Activated naive CD8-positive, alpha-beta T cell treated with anti-CD3 and anti-CD28 coated beads for 36 hours (primary cell): ENCODE measurements around the gene ANKRD24. TPM values are rescaled to one million over a fixed set of nuclear protein-coding genes. Genes with fewer than 3 reads are reported as not detected.
"Not testable (repeated sequence)": the region's sequence is repeated elsewhere in the genome, so short reads cannot be mapped to it uniquely, and the experiment has no call there.

ENCODE experiments used
- DNase-seq: peaks from one replicate; pipeline ENCODE4 v3.0.0; 2021
- H3K27ac Mint-ChIP-seq: one replicate; pipeline ENCODE4 v1.8.0; 2022; ENCODE audit warnings: mild to moderate bottlenecking, moderate library complexity, mixed read lengths
- H3K27me3 Mint-ChIP-seq: one replicate; pipeline ENCODE4 v1.8.0; 2022; ENCODE audit warnings: mild to moderate bottlenecking, mixed read lengths
- H3K36me3 Mint-ChIP-seq: one replicate; pipeline ENCODE4 v1.8.0; 2021; ENCODE audit warnings: mild to moderate bottlenecking, mixed read lengths
- H3K4me1 Mint-ChIP-seq: one replicate; pipeline ENCODE4 v1.8.0; 2021; ENCODE audit warnings: mixed read lengths
- H3K4me3 Mint-ChIP-seq: one replicate; pipeline ENCODE4 v1.8.0; 2022; ENCODE audit warnings: mild to moderate bottlenecking, moderate library complexity, mixed read lengths
- H3K9me3 Mint-ChIP-seq: one replicate; pipeline ENCODE4 v1.8.0; 2022; ENCODE audit warnings: mixed read lengths
- total RNA-seq, 2 experiments: library from RNA; stranded (reverse); gene quantifications; one replicate each; pipeline ENCODE4 v1.2.3, GENCODE V29; 2021

ANKRD24 gene
- total RNA-seq, result 1 to 10 TPM; 1.6 TPM

DNA sequence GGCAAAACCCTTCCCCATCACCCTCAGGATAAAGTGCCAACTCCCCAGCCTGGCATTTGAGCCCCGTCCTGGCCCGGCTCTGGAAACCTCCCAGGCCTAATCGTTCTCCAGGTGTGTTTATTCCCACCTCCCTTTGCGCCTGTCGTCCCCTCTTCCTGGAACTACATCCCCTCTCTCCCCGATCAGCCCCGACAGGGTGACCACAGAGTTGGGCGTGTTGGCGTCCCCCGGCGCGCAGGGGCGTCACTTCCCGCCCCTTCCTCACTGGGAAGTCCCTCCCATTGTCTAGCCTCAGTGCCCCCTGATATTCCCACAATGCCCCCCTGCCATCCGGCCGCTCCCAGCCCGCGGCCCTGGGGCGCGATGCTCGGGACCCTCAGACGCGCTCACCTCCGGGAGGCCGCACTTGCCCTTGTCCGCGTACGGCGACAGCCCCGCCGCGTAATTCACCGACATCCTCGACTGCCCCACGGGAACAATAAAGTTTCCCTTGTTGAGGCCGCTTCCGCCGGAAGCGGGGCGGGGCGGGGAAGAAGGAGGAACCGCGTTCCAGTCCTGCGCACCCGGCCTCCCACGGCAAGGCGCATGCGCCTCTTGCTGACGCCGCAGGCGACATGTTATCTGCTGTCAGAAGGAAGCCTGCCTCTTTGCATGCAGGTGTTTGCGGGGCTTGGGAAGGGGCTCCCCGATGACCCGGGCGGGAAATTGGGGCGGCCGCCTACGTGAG lies at the start of gene ANKRD24, which contains the start of gene SIRT6:
TSS of gene ANKRD24 (plus strand) at position 606 of the 727 bp plus-strand sequence. CDS start 3,737 bp downstream, outside the sequence.
TSS of gene SIRT6 (minus strand) at position 480 of the 727 bp plus-strand sequence. CDS start at position 456, 24 bp downstream.
- peaks cover 8% of the 10 kb centered on the region for H3K27me3 Mint-ChIP-seq
- peaks cover 17% of the 10 kb centered on the region for H3K36me3 Mint-ChIP-seq
- H3K9me3 Mint-ChIP-seq, result no peaks in the 10 kb centered on the region
- peak; percentile 97 for DNase-seq
- peaks cover 20% of the 10 kb centered on the region for H3K4me1 Mint-ChIP-seq
- peak within 1 kb of the TSS; percentile 94 for H3K27ac Mint-ChIP-seq
- H3K4me3 Mint-ChIP-seq, result peak within 1 kb of the TSS; percentile 98

DNA sequence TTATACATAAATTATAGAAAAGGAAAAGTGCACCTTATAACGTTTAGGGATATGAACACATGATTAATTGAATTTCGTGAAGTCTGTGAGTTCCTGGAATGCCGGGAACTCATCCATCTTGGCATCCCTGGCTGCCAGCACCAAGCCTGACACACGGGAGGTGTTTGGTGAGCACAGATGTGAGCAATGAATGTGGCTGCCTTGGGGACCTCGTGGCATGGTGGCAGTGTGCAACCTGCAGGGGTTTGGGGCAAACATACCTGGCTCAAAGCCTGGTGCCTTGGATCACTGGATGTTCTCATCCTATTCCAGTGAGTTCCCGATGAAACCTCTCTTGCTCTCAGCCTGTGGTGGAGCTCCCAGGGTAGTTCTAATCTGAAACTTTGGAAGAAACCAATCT lies 48.1 kb upstream of the ANKRD24 start:
- no peaks in the 10 kb centered on the region for H3K4me1 Mint-ChIP-seq
- no peaks in the 10 kb centered on the region for H3K36me3 Mint-ChIP-seq
- H3K4me3 Mint-ChIP-seq, result no peak overlapping the region
- no peaks in the 10 kb centered on the region for H3K27me3 Mint-ChIP-seq
- H3K9me3 Mint-ChIP-seq, result no peaks in the 10 kb centered on the region
- no peak for DNase-seq
- no peak overlapping the region for H3K27ac Mint-ChIP-seq

DNA sequence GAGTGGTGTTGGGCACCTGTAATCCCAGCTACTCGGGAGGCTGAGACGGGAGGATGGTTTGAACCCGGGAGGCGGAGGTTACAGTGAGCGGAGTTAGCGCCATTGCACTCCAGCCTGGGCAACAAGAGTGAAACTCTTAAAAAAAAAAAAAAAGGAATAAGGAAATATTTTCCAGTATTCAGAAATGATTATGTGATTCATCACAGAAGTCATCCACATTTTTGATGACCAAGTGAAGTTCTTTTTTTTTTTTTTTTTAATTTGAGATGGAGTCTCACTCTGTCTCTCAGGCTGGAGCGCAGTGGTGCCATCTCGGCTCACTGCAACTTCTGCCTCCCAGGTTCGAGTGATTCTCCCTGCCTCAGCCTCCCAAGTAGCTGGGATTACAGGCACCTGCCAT lies 47.1 kb upstream of the ANKRD24 start:
- not testable (repeated sequence) for H3K9me3 Mint-ChIP-seq, H3K27me3 Mint-ChIP-seq, H3K4me3 Mint-ChIP-seq, H3K4me1 Mint-ChIP-seq, H3K27ac Mint-ChIP-seq, H3K36me3 Mint-ChIP-seq, DNase-seq

DNA sequence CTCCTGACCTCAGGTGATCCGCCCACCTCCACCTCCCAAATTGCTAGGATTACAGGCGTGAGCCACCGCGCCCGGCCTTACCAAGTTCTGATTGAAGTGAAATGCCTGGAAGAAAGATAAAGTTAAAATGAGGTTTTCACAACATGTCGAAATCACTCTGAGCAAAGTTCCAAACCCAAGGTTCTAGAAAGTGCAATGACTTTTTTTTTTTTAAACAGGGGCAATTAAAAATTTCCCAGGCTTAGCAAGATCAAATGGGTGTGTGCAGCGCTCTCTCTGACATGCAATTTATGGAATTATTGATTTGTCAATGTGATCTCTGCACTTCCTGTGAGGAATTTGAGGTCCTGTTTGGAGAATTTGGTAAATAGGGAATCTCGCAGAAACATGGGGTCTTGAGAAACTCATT lies 45.8 kb upstream of the ANKRD24 start:
- H3K9me3 Mint-ChIP-seq, result no peaks in the 10 kb centered on the region
- peaks cover 7% of the 10 kb centered on the region for H3K4me1 Mint-ChIP-seq
- no peak overlapping the region for H3K27ac Mint-ChIP-seq
- H3K4me3 Mint-ChIP-seq, result no peak overlapping the region
- H3K36me3 Mint-ChIP-seq, result no peaks in the 10 kb centered on the region
- DNase-seq, result no peak
- H3K27me3 Mint-ChIP-seq, result no peaks in the 10 kb centered on the region

DNA sequence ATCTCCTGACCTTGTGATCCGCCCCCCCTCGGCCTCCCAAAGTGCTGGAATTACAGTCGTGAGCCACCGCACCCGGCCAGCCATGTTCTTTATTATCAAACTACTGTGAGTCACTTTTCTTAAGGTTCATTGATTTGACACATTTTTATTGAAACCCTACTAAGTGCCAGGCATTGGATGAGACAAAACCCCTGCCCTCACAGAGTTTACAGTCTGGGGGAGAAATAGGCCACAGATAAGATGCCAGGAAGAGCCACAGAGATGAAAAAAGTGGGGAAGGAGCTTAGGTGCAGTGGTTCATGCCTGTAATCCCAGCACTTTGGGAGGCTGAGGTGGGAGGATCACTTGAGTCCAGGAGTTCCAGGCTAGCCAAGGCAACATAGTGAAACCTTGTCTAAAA lies 44.0 kb upstream of the ANKRD24 start:
- Mint-ChIP-seq H3K4me3 (no peak overlapping the region), H3K27me3 (no peaks in the 10 kb centered on the region), H3K27ac (no peak overlapping the region), H3K36me3 (no peaks in the 10 kb centered on the region), H3K4me1 (peaks cover 7% of the 10 kb centered on the region), H3K9me3 (no peaks in the 10 kb centered on the region)
- no peak for DNase-seq

DNA sequence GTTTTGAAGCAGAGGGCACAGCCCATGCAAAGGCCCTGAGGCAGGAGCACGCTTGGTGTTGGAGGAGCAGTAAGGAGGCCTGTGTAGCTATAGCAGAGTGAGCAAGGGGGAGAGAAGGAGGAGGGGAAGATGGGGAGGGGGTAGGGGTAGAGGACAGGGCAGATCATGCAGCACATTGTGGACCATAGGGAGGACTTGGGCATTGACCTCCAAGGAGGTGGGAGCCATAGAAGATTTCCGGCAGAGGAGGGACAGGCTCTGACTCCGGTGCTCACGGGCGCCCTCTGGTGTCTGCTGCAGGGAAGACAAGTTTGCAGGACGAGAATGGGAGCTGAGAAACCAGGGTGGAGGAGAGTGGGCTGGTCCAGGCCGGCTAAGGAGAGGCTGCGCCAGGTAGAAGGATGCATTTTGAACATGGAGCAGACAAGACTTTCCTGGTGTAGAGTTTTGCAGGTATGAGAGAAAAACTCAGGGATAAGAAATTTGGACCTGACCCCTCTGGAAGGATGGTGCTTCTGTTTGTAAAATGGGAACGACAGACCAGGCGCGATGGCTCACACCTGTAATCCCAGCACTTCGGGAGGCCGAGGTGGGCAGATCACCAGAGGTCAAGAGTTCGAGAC lies 42.8 kb upstream of the ANKRD24 start:
- peak overlapping the region; percentile 9 for H3K4me3 Mint-ChIP-seq
- no peaks in the 10 kb centered on the region for H3K9me3 Mint-ChIP-seq
- H3K27me3 Mint-ChIP-seq, result peaks cover 4% of the 10 kb centered on the region
- no peaks in the 10 kb centered on the region for H3K36me3 Mint-ChIP-seq
- H3K27ac Mint-ChIP-seq, result no peak overlapping the region
- H3K4me1 Mint-ChIP-seq, result peaks cover 7% of the 10 kb centered on the region
- DNase-seq, result peak; percentile 85

DNA sequence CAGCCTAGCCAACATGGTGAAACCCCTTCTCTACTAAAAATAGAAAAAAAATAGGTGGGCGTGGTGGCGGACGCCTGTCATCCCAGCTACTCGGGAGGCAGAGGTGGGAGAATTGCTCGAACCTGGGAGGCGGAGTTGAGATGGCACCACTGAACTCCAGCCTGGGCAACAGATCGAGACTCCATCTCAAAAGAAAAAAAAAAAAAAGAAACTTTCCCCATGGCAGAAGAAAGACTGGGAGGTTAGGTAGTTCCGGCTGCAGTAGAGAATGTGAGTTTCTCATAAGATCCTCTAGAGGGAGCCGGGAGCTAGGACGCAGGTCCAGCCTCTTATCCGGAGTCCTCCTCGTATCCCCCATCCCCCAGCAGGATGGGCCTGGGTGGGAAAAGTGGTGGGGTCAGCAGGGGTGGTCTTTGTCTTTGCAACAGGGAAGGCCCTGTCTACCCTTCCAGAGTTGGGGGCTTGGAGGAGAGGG lies 42.2 kb upstream of the ANKRD24 start:
- no peak overlapping the region for H3K27ac Mint-ChIP-seq
- H3K9me3 Mint-ChIP-seq, result no peaks in the 10 kb centered on the region
- DNase-seq, result no peak
- no peaks in the 10 kb centered on the region for H3K36me3 Mint-ChIP-seq
- H3K27me3 Mint-ChIP-seq, result peaks cover 6% of the 10 kb centered on the region
- no peak overlapping the region for H3K4me3 Mint-ChIP-seq
- H3K4me1 Mint-ChIP-seq, result peaks cover 7% of the 10 kb centered on the region

DNA sequence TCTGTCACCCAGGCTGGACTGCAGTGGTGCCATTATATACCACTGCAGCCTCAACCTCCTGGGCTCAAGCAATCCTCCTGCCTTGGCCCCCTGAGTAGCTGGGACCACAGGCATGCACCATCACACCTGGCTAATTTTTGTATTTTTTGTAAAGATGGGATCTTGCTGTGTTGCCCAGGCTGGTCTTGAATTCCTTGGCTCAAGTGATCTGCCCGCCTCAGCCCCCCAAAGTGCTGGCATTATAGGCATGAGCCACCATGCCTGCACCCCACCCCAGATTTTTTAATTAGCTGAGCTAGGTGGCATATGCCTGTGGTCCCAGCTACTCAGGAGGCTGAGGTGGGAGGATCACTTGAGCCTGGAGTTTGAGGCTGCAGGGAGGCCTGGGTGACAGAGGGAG lies 39.6 kb upstream of the ANKRD24 start:
- H3K36me3 Mint-ChIP-seq, H3K9me3 Mint-ChIP-seq, H3K4me1 Mint-ChIP-seq, DNase-seq, H3K4me3 Mint-ChIP-seq, H3K27ac Mint-ChIP-seq: not testable (repeated sequence)
- H3K27me3 Mint-ChIP-seq, result peaks cover 17% of the 10 kb centered on the region

DNA sequence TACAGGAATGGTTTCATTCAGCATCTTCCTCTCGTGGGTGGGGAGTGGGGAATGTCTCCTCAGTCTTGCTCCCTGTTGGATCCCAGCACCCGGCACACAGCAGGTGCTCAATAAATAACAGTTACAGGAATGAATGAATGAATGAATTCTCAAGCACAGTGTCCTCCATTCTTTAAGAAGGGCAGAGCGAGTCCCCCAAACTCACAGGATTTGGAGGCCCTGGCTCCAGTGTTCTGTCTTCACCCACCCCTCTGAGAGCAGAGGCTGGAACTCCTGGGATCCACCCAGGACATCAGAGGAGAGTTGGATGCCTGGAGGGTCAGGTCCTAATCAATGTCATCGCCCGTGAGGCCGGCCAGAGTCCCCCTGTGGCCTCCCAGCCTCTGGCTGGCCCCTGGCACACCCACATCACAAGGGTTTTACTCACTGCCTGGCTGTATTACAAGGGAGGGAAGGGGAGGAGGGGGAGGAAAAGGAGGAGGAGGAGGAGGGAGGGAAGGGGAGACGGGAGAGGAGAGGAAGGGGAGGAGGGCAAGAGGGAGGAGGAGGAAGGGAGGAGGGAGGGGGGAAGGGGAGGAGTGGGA lies 37.7 kb upstream of the ANKRD24 start:
- Mint-ChIP-seq H3K9me3 (no peaks in the 10 kb centered on the region), H3K27me3 (peaks cover 17% of the 10 kb centered on the region)

DNA sequence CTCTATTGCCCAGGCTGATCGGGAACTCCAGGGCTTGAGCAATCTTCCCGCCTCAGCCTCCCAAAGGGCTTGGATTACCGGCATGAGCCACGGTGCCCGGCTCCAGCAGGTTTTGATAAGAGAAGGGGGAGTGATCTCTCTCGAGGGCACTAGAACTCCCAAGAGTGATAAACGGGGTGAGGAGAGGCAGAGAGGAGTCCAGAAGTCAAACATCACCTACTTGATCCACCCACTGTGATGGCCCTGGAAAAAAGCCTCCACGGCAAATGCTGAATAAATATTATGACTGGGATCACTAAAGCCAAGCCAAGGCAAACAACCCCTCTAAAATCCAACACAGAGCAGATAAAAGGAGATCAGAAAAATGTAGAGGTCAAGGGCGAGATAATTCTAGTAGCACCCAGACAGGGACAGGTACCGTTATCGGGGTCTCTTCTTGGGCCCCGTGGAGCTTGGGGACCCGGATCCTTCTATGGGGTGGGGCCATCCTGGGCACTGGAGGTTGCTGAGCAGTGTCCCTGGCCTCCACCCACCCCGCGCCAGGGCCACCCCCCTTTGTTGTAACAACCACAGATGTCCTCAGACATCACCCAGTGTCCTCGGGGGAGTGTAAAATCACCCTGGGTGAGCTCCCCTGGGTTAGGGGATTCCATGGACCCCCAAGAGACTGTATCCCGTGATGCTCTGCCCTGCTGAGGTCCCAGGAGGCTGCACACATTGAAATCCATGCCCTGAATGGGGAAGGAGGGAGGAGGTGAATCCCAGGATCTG lies 32.8 kb upstream of the ANKRD24 start:
- H3K4me1 Mint-ChIP-seq, result peaks cover 7% of the 10 kb centered on the region

More for the DNA sequence above, 37.7 kb upstream of the ANKRD24 start:
- H3K36me3 Mint-ChIP-seq, result no peaks in the 10 kb centered on the region
- peaks cover 5% of the 10 kb centered on the region for H3K4me1 Mint-ChIP-seq
- H3K4me3 Mint-ChIP-seq, result no peak overlapping the region
- no peak for DNase-seq
- no peak overlapping the region for H3K27ac Mint-ChIP-seq

DNA sequence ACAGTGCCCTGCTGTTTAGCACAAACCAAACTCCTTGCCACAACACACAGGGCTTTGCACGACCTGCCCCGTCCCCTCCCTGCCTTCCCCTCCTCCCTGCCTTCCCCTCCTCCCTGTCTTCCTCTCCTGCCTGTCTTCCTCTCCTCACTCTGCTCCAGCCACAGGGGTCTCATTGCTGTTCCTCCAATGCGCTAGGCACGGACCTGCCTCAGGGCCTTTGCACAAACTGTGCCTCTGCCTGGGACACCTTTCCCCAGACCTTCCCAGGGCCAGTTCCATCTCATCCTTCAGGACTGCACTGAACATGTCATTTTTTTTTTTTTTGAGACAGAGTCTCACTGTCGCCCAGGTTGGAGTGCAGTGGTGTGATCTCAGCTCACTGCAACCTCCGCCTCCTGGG lies 30.9 kb upstream of the ANKRD24 start:
- Mint-ChIP-seq H3K9me3 (no peaks in the 10 kb centered on the region), H3K27ac (no peak overlapping the region), H3K4me1 (peaks cover 7% of the 10 kb centered on the region), H3K36me3 (no peaks in the 10 kb centered on the region), H3K27me3 (peaks cover 8% of the 10 kb centered on the region), H3K4me3 (no peak overlapping the region)
- no peak for DNase-seq

More for the DNA sequence above, 32.8 kb upstream of the ANKRD24 start:
- peaks cover 16% of the 10 kb centered on the region for H3K27me3 Mint-ChIP-seq
- DNase-seq, result no peak
- H3K36me3 Mint-ChIP-seq, result no peaks in the 10 kb centered on the region
- H3K27ac Mint-ChIP-seq, result no peak overlapping the region
- no peaks in the 10 kb centered on the region for H3K9me3 Mint-ChIP-seq
- no peak overlapping the region for H3K4me3 Mint-ChIP-seq

DNA sequence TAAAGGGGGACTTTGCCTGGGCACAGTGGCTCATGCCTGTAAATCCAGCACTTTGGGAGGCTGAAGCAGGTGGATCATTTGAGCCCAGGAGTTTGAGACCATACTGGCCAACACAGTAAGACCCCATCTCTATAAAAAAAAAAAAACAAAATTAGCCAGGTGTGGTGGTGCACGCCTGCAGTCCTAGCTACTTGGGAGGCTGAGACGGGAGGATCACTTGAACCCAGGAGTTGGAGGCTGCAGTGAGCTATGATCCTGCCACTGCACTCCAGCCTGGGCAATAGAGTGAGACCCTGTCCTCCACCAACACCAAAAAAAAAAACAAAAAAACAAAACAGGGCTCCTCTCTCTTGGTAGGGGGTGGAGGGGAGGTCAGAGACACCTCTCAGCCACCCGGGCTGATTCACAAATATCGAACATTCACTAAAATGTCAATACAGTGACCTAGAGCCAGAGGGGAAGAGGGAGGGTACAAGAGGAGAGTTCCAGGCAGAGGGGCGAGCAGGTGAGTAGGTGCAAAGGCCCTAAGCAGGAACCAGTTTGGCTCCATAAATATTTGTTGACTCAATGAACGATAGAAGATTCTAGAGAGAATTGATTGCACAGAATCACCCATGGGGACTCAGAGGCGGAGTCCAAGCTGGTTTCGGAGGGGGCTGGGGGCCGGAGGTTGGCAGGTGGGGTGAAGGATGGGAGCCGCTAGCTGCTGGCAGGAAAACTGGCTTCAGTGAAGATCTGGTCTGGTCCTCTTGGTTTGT lies 30.1 kb upstream of the ANKRD24 start:
- Mint-ChIP-seq H3K4me1 (peaks cover 7% of the 10 kb centered on the region), H3K4me3 (no peak overlapping the region), H3K27me3 (peaks cover 5% of the 10 kb centered on the region), H3K36me3 (no peaks in the 10 kb centered on the region), H3K9me3 (no peaks in the 10 kb centered on the region), H3K27ac (no peak overlapping the region)
- DNase-seq, result no peak

DNA sequence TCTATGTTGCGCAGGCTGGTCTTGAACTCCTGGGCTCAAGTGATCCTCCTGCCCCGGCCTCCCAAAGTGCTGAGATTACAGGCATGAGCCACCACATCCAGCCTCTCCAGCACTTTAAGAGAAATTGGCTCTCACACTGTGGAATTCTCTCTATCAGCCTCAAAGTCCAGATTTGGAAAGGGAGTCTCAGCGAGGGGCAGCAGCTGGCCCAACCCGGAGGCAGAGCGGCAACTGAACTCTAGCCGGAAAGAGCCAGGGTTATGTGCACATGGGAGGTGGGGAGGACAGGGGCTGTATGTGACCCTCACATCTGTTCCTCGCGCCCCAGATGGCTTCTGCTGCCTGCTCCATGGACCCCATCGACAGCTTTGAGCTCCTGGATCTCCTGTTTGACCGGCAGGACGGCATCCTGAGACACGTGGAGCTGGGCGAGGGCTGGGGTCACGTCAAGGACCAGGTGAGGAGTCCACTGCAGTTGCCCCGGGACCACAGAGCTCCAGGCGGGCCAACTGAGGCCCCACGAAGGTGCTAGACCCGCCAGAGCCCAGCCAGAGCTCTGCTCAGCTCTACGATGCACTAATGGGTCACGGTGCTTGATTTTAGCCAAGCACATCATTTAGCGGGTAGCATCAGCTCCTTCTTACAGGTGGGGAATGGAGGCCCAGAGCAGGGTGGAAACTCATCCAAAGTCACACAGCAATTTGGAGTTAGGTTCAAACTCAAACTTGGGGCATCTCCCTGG lies 27.7 kb upstream of the ANKRD24 start:
- no peak for DNase-seq
- Mint-ChIP-seq H3K9me3 (no peaks in the 10 kb centered on the region), H3K27ac (no peak overlapping the region), H3K36me3 (no peaks in the 10 kb centered on the region), H3K4me1 (peaks cover 7% of the 10 kb centered on the region), H3K4me3 (no peak overlapping the region), H3K27me3 (peaks cover 4% of the 10 kb centered on the region)

DNA sequence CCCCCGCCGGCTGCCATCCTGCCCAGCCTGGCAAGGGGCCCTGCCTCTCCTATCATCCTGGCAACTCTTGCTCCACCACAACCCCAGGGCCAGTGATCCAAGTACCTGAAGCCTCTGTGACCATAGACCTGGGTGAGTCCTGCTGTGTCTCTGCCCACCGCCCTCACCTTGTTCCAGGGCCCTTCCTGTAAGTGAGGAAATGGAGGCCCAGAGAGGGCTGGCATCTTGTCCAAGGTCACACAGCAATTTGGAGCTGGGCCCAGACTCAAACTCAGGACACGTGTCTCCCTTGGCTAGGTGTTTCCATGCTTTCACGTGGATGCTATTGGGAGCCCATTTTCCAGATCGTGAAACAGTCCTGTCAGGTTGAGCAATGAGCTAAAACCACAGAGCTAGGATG lies 25.3 kb upstream of the ANKRD24 start:
- H3K27me3 Mint-ChIP-seq, result no peaks in the 10 kb centered on the region
- H3K4me3 Mint-ChIP-seq, result no peak overlapping the region
- DNase-seq, result no peak
- no peaks in the 10 kb centered on the region for H3K36me3 Mint-ChIP-seq
- peaks cover 7% of the 10 kb centered on the region for H3K4me1 Mint-ChIP-seq
- no peaks in the 10 kb centered on the region for H3K9me3 Mint-ChIP-seq
- no peak overlapping the region for H3K27ac Mint-ChIP-seq
